HL-60 (cell line): ENCODE data around the gene EXOC6B.

Source experiments
- GABPA ChIP-seq: IDR thresholded peaks from 2 replicates; pipeline ENCODE4 v1.6.1; 2012; ENCODE audit warnings: low read depth
- POLR2AphosphoS5 ChIP-seq: IDR thresholded peaks from 2 replicates; pipeline ENCODE4 v1.6.1; 2012; ENCODE audit warnings: low read depth
- TF ChIP-seq, protein P1 (sequence below): IDR thresholded peaks from one replicate; pipeline ENCODE4 v1.5.1; 2011; ENCODE audit warnings: low read length, control low read depth, inconsistent platforms; ENCODE audit not compliant: insufficient read depth
- TF ChIP-seq, protein P2 (sequence below): IDR thresholded peaks from 2 replicates; pipeline ENCODE4 v1.6.1; 2012; ENCODE audit warnings: low read depth; ENCODE audit not compliant: insufficient replicate concordance

DNA sequence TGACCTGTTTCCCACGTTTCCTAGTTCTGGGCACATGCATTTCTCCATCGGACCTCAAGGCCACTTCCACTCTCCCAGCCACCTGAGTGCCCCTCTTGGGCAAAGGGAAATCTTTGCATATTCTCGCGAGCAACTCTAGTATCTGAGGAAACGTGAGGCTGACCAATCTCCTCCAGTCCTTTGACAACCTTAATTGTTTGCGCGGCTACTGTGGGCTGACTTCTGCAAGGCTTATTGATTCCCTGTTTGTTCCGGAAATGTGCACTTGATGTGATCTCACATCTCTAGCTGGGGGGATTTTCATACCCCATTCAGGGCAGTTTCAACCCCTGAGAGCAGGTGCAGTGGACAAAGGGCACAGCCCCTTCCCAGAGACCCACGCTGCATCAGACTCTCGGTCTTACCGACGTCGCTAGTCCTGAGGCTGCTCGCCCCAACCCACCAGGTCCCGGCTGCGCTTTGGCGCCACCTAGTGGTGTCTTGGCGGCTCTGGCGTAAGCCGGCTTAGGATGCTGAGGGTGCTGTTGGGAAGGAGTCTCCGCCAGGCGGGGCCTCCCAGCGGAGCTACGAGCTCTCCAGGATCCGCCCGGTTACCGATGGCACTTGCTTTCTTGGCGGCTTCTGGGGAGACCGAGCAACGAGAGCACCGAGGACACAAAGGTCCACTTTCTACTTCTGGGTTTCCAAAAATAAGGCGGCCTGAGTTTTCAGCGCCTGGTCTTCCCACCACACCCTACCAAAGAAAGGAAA is 36.6 kb upstream of the EXOC6B start:
- TF ChIP-seq, protein P1, sequence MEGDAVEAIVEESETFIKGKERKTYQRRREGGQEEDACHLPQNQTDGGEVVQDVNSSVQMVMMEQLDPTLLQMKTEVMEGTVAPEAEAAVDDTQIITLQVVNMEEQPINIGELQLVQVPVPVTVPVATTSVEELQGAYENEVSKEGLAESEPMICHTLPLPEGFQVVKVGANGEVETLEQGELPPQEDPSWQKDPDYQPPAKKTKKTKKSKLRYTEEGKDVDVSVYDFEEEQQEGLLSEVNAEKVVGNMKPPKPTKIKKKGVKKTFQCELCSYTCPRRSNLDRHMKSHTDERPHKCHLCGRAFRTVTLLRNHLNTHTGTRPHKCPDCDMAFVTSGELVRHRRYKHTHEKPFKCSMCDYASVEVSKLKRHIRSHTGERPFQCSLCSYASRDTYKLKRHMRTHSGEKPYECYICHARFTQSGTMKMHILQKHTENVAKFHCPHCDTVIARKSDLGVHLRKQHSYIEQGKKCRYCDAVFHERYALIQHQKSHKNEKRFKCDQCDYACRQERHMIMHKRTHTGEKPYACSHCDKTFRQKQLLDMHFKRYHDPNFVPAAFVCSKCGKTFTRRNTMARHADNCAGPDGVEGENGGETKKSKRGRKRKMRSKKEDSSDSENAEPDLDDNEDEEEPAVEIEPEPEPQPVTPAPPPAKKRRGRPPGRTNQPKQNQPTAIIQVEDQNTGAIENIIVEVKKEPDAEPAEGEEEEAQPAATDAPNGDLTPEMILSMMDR, result peak; percentile 96
- no peak for TF ChIP-seq POLR2AphosphoS5
- TF ChIP-seq GABPA, result no peak
- TF ChIP-seq, protein P2, sequence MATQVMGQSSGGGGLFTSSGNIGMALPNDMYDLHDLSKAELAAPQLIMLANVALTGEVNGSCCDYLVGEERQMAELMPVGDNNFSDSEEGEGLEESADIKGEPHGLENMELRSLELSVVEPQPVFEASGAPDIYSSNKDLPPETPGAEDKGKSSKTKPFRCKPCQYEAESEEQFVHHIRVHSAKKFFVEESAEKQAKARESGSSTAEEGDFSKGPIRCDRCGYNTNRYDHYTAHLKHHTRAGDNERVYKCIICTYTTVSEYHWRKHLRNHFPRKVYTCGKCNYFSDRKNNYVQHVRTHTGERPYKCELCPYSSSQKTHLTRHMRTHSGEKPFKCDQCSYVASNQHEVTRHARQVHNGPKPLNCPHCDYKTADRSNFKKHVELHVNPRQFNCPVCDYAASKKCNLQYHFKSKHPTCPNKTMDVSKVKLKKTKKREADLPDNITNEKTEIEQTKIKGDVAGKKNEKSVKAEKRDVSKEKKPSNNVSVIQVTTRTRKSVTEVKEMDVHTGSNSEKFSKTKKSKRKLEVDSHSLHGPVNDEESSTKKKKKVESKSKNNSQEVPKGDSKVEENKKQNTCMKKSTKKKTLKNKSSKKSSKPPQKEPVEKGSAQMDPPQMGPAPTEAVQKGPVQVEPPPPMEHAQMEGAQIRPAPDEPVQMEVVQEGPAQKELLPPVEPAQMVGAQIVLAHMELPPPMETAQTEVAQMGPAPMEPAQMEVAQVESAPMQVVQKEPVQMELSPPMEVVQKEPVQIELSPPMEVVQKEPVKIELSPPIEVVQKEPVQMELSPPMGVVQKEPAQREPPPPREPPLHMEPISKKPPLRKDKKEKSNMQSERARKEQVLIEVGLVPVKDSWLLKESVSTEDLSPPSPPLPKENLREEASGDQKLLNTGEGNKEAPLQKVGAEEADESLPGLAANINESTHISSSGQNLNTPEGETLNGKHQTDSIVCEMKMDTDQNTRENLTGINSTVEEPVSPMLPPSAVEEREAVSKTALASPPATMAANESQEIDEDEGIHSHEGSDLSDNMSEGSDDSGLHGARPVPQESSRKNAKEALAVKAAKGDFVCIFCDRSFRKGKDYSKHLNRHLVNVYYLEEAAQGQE, result no peak
